GM12878 (cell line): ENCODE measurements around the gene METTL1. TPM values are rescaled to one million over a fixed set of nuclear protein-coding genes. Genes with fewer than 3 reads are reported as not detected.
A peak's percentile ranks its signal among the peaks of the same experiment; 100 is the strongest.

ENCODE experiments used
- BCL11A ChIP-seq: IDR thresholded peaks from 2 replicates; pipeline ENCODE4 v1.6.1; 2011; ENCODE audit warnings: low read depth, low read length
- CREB1 ChIP-seq: IDR thresholded peaks from 2 replicates; pipeline ENCODE4 v1.6.1; 2012; ENCODE audit warnings: low read depth, mild to moderate bottlenecking, inconsistent platforms
- GABPA ChIP-seq: IDR thresholded peaks from 2 replicates; pipeline ENCODE4 v1.6.1; 2014; ENCODE audit warnings: antibody characterized with exemption, low read depth, mild to moderate bottlenecking, inconsistent platforms
- NKRF ChIP-seq: fragments of 450-650 bp; conservative IDR thresholded peaks from 2 replicates; pipeline ENCODE4 v1.6.1; 2017; ENCODE audit warnings: mild to moderate bottlenecking, moderate library complexity
- NR2C1 ChIP-seq: fragments of 450-650 bp; IDR thresholded peaks from 2 replicates; pipeline ENCODE4 v1.6.1; 2017; ENCODE audit warnings: antibody characterized with exemption, mild to moderate bottlenecking, moderate library complexity
- SMARCA5 ChIP-seq: fragments of 450-650 bp; IDR thresholded peaks from 2 replicates; pipeline ENCODE4 v1.6.1; 2017; ENCODE audit warnings: mild to moderate bottlenecking
- SMC3 ChIP-seq: IDR thresholded peaks from 2 replicates; pipeline ENCODE4 v1.6.1; 2011; ENCODE audit warnings: low read length, improper control_type of control experiment, borderline replicate concordance
- polyA plus RNA-seq, 11 experiments: library from polyadenylated mRNA; depleted of rRNA in 4 of 11; unstranded in 6 of 11; stranded (reverse) in 5 of 11; fragments of >200 nt; fragmentation: Nextera tagmentation in 4 of 11; fragmentation: Illumina TruSeq in 1 of 11; extraction: Ambion mirVana in 4 of 11; extraction: Trizol in 1 of 11; gene quantifications; 1 replicate in 1 of 11; 2 replicates in 10 of 11; pipeline versions ENCODE4 v1.2.1 to v1.2.3, GENCODE V29; 2011 to 2016; ENCODE audit warnings: inconsistent platforms in 2 of 11, missing spikeins in 2 of 11, low read depth in 1 of 11
- total RNA-seq, 4 experiments: library from RNA; depleted of rRNA in 3 of 4; stranded (reverse); fragments of >200 nt in 3 of 4; fragmentation: Illumina TruSeq in 1 of 4; extraction: Trizol in 1 of 4; gene quantifications; 2 replicates each; pipeline versions ENCODE4 v1.2.1 to v1.2.3, GENCODE V29; 2013 to 2021

METTL1 gene
- total and polyA plus RNA-seq, 10 of the 15 experiments (the other 5 are each of a cell fraction or from before 2014, with no cell fraction given), result 11.3 to 44.3 (median 30.6) TPM

- TF ChIP-seq BCL11A (no peak), SMARCA5 (peak; percentile 91), NR2C1 (no peak), CREB1 (peak; percentile 57), NKRF (peak; percentile 59; the same call in 1 of the 2 replicates), SMC3 (peak; percentile 26; the same call in 1 of the 2 replicates), GABPA (no peak)
These were observed 15.2 kb downstream of the METTL1 start (continued) for GRCh38 chr12:57756406-57757341.
